Measurements from ENCODE around the gene PPP2R5E.
A peak's percentile ranks its signal among the peaks of the same experiment; 100 is the strongest.

Gene PPP2R5E

GRCh38 chr14:63468294-63468693 lies 74.9 kb downstream of the PPP2R5E start:
- DNase-seq, result peak; percentile 12

GRCh38 chr14:63467440-63468072 lies 75.6 kb downstream of the PPP2R5E start:
- DNase-seq, result no peak

GRCh38 chr14:63465347-63465746 lies 77.8 kb downstream of the PPP2R5E start:
- no peak for DNase-seq

DNA sequence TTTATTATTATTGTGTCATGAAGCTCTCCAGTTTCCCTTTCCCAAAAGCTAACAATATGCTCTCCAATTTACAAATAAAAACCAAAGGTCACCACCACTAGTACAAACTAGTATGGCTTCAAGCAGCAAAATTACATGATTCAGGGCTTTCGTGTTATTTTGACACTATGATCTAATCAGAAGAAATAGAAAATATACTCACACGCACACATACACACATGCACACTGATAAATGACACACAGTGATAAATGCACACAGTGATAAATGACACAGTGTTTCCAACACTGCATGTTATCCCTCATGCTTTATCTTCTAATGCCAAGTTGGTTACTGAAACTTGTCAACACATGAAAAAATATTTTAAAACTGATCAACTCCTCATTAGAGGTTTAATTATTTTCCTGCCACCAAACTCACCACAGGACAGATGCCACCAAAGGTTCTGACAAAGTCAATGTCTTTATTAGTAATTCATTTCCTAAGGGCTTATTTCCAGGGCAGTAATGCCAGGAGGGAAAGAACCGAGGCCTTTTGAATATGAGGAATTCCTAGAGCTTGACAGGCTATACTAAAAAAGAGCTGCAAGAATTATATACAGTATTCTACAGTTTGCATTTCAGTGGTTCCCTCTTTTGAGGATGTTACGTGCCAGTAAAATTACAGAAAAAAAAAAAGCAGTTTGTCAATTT lies 82.4 kb downstream of the PPP2R5E start:
- DNase-seq, result no peak

DNA sequence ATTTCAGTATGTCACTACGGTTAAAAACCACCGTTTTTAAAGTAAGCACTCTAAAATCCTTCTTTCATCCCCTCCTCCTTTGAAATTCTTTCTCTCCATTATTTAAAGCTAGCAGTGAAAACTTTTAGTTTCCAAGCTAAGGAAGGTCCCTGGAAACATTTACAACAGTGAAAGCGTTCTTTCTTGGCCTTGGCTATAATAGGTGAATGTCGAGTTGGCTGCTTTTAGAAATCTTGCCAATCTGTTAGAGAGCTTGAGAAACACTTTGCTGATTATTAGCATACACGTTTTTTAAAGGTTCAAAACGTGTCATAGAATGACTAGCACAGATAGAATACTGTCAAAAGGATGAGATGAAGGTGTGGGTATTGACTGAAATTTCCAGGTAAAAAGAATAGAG lies 83.4 kb downstream of the PPP2R5E start:
- no peak for DNase-seq

- DNase-seq, result no peak
Measured at GRCh38 chr14:63457498-63457897, 85.7 kb downstream of the PPP2R5E start.

GRCh38 chr14:63454863-63455622 lies 88.1 kb downstream of the PPP2R5E start:
- DNase-seq, result no peak

DNA sequence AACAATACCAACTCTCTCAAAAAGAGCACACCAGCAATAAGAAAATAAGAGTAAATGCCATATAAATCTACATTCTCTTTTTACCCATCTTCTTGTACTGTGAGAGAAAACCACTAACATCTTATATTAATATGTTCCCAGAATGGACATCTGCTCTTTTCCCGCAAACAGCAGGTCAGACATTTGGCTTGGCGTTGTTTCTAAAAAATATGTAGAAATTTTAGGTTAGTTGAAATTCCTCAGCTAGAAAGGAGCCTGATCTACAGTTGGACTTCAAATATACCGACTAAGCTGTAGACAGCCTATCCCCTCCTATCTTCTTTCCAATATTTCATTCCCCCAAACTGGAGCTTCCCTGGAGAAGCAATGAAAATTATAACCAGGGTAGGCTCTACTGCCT lies 88.7 kb downstream of the PPP2R5E start:
- DNase-seq, result no peak

GRCh38 chr14:63453443-63453936 lies 89.7 kb downstream of the PPP2R5E start:
- no peak for DNase-seq

DNA sequence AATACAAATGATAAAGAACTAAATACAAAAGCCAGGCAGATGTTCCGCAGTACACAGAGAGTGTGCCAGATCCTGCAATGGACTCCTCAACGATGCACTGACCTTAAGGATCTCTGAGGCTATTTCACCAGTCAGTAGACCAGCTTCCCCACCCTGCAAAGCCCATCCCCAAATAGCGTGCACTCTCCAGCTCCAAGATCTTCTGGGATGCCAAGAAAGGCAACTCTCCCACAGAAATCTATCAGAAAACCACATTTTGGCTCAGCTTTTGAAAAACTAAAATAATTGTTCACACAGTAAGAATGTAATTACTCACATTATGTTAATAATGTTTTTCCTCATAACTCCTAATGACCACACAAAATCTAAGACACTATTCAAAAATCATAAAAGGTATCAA lies 90.4 kb downstream of the PPP2R5E start:
- no peak for DNase-seq

- DNase-seq, result no peak
Measured at GRCh38 chr14:63448841-63449240, 94.3 kb downstream of the PPP2R5E start.

GRCh38 chr14:63444588-63444987 lies 98.6 kb downstream of the PPP2R5E start:
- DNase-seq, result no peak

- DNase-seq, result no peak
Measured at GRCh38 chr14:63443988-63444387, 99.2 kb downstream of the PPP2R5E start.

GRCh38 chr14:63443361-63443760 lies 99.8 kb downstream of the PPP2R5E start:
- no peak for DNase-seq

DNA sequence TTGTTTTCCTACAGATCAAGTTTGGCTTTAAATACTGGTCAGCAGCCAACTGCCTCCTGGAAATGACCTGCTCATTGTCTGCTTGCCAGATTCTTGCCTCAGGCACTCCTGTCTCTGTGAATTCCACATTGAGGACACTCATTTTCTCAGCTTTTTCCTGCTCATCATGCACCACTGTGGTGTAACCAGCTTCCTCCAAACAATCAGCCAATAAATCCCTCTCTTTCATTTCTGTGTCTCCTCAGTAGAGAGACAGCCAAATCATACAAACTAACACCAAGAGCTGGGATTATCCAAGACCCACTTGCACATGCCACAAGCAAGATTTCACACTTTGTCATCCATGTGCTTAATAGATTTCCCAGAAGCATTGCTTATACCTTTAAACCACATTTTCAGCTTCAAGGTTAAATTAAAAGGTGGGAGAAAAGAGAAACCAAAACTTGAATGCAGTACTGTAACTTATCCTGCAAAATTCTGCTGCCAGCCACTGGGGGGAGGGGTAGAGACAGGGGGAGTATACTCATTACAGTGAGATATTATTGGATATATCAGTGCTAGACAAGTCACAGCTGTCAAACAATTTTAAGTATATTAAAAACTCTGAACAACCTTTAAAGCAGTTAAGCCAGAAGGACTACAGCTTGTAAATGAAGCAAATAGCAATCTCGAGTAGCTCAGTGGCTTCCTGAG lies 105.0 kb downstream of the PPP2R5E start:
- peak; percentile 15 for DNase-seq

DNA sequence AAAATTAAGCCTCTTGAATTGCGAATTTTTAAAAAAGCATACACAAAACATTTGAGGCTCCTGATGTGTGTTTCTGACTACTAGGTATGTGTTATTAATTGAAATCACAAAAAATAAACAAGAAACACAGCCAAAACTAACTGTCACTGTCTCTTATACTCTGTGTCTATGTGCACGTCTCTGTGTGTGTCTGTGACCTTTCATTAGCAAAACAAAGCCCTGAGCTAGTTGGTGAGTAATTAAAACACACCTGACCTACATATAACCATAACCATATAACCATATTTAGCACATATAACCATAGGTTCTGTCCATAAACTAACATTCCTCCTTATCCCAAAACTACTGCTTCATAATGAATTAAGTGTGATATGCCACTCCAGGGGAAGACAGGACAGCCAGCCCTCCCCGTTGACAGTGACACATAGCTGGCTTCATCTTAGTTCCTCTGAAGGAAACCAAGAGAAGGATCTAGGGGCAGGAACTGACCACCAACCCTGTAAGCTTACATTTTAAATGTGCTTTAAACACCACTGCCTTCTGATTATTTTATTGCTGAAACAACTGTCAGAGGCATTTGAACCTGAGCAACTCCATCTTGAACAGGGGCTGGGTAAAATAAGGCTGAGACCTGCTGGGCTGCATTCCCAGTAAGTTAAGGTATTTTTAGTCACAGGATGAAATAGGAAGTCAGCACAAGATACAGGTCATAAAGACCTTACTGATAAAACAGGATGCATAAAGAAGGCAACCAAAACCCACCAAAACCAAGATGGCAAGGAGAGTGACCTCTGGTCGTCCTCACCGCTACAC lies 106.7 kb downstream of the PPP2R5E start:
- no peak for DNase-seq

GRCh38 chr14:63435838-63436237 lies 107.3 kb downstream of the PPP2R5E start:
- no peak for DNase-seq

DNA sequence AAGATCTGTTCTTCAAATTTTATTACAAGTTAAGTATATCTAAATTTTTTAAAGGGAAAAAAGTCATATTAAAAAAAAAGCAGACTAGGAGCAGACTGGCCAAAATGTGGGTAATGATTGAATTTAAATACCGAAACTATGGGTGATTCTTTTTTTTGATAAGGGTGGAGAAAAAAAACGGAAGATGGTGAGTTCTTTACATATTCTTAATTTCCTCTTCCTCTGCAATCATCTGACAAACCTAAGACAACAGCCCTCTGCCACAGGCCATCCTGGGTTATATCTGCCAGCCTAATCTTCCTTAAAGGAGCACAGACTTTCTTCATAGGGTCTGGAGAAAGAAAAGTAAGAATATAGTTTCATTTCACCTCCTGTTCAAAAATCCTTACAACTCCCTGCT lies 108.0 kb downstream of the PPP2R5E start:
- DNase-seq, result no peak

- no peak for DNase-seq
Measured at GRCh38 chr14:63432888-63433552, 110.2 kb downstream of the PPP2R5E start.

- no peak for DNase-seq
Measured at GRCh38 chr14:63432228-63432627, 110.9 kb downstream of the PPP2R5E start.

DNA sequence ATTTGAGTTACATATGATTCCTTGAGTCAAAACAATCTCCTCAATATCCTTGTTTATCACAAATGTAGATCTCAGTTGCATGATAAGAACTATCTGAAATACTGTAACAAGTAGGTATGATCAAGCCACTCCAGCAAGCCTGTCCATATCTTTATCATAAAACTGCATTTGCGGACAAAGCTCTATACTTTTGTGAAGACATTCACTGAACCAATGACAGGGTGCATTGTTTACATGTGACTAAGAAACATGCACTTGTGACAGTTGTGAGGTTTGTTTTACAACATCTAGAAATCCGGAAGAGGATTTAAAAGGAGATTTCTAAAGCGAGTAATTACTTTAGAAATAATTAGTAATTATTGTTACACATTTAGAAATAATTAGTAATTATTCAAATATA lies 111.7 kb downstream of the PPP2R5E start:
- no peak for DNase-seq

- DNase-seq, result no peak
Measured at GRCh38 chr14:63428486-63428885, 114.7 kb downstream of the PPP2R5E start.

Data from stimulated activated CD4-positive, alpha-beta T cell treated with anti-CD3 and anti-CD28 coated beads, Interleukin-4, amount 100 ng/mL, for 24 hours (primary cell).